ENCODE results near the gene AMDHD2. TPM values are rescaled to one million over a fixed set of nuclear protein-coding genes. Genes with fewer than 3 reads are reported as not detected.
A peak's percentile ranks its signal among the peaks of the same experiment; 100 is the strongest.
"Not testable (repeated sequence)": the region's sequence is repeated elsewhere in the genome, so short reads cannot be mapped to it uniquely, and the experiment has no call there.

Gene AMDHD2, protein sequence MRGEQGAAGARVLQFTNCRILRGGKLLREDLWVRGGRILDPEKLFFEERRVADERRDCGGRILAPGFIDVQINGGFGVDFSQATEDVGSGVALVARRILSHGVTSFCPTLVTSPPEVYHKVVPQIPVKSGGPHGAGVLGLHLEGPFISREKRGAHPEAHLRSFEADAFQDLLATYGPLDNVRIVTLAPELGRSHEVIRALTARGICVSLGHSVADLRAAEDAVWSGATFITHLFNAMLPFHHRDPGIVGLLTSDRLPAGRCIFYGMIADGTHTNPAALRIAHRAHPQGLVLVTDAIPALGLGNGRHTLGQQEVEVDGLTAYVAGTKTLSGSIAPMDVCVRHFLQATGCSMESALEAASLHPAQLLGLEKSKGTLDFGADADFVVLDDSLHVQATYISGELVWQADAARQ
- polyA plus RNA-seq (ENCODE audit: insufficient read length in 4 of 4) = 10 to 100 TPM; 11.7 to 38.5 (median 23.0) TPM

DNA sequence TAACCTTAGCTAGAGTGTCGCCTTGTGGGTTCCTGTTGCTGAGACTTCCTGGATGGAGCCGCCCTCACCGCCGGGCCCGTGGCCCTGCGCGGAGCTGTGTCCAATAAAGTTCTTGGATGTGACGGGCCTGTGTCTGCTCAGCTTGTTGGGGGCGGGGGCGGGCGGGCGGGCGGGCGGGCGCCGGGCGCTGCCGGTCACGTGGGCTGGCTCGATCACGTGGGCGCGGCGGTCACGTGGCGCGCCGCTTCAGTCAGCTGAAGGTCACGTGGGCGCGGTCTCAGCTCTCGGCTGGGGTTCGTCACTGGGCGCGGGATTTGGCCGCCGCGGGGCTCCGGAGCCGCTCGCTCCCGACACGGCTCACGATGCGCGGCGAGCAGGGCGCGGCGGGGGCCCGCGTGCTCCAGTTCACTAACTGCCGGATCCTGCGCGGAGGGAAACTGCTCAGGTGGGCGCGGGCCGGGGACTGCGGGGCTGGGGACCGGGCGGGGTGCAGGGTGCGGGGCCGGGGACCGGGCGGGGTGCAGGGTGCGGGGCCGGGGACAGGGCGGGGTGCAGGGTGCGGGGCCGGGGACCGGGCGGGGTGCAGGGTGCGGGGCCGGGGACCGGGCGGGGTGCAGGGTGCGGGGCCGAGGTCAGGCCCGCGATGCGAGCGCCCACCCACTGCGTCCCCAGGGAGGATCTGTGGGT lies at the start of gene AMDHD2:
Gene AMDHD2 (plus strand): TSS at position 275 of the 687 bp plus-strand sequence. CDS start 88 bp downstream, at position 363.
- DNase-seq (ENCODE audit: low read depth in 4 of 4, low spot score in 3 of 4) = peak in 3 of 4 donors; percentile 73 to 76 (median 73)

DNA sequence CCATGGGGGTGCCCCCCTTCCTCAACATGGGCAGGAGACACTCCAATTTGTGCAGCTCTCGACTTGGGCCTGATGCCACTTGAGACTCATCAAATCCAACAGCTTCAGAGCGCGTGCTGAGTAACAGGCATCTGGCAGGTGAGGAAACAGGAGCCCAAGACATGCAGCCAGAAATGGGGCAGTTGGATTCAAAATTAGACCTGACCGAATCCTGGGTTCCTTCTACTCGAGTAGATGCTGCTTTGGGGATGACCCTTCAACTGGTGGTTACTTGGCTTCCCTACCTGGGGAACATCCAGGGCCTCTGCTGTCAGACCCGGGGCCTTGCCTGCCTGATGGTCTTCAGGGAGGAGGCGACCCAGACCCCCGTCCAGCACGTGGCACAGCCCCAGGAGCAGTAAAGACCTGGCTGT lies 49.6 kb upstream of the AMDHD2 start:
- no peak for DNase-seq (ENCODE audit: low read depth in 4 of 4, low spot score in 3 of 4)

DNA sequence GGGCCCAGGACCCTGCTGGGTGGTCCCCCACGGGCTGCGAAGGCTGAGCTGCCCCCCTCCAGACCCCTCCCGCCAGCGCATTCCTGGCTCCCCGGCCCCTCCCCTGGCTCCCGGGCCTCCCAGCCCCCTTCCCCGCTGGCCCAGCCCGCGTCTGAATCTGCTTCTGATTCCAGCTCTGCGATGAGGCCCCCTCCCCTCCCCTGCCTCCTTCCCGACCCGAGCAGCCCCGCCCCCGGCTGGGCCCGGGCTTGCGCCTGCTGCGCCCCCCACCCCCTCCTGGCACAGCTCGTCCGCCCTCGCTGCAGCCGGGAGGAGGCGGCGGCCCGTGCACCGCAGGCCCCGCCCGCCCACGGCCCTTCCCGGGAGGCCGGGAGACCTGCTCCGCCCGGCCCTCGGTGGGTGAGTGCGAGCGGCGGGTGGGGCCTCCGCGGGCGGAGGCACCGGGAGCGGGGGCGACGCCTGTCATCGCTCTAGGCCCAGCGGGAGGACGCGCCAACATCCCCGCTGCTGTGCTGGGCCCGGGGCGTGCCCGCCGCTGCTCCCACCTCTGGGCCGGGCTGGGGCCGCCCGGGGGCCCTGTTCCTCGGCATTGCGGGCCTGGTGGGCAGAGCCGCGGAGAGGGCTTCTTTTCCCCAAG lies 49.0 kb upstream of the AMDHD2 start, which contains the start of gene NTN3:
Gene NTN3 (plus strand): TSS at position 282 of the 637 bp plus-strand sequence. CDS start 405 bp downstream, outside the sequence.
- DNase-seq (ENCODE audit: low read depth in 4 of 4, low spot score in 3 of 4) = no peak

DNA sequence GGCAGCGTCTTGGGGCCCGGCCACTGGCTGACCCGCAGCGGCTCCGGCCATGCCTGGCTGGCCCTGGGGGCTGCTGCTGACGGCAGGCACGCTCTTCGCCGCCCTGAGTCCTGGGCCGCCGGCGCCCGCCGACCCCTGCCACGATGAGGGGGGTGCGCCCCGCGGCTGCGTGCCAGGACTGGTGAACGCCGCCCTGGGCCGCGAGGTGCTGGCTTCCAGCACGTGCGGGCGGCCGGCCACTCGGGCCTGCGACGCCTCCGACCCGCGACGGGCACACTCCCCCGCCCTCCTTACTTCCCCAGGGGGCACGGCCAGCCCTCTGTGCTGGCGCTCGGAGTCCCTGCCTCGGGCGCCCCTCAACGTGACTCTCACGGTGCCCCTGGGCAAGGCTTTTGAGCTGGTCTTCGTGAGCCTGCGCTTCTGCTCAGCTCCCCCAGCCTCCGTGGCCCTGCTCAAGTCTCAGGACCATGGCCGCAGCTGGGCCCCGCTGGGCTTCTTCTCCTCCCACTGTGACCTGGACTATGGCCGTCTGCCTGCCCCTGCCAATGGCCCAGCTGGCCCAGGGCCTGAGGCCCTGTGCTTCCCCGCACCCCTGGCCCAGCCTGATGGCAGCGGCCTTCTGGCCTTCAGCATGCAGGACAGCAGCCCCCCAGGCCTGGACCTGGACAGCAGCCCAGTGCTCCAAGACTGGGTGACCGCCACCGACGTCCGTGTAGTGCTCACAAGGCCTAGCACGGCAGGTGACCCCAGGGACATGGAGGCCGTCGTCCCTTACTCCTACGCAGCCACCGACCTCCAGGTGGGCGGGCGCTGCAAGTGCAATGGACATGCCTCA lies 48.3 kb upstream of the AMDHD2 start:
- DNase-seq (ENCODE audit: low read depth in 4 of 4, low spot score in 3 of 4) = no peak

DNA sequence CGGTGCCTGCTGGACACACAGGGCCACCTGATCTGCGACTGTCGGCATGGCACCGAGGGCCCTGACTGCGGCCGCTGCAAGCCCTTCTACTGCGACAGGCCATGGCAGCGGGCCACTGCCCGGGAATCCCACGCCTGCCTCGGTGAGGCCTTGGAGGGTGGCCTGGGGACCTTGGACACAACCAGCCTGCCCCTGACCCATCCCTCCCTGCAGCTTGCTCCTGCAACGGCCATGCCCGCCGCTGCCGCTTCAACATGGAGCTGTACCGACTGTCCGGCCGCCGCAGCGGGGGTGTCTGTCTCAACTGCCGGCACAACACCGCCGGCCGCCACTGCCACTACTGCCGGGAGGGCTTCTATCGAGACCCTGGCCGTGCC lies 47.7 kb upstream of the AMDHD2 start:
- no peak for DNase-seq (ENCODE audit: low read depth in 4 of 4, low spot score in 3 of 4)

DNA sequence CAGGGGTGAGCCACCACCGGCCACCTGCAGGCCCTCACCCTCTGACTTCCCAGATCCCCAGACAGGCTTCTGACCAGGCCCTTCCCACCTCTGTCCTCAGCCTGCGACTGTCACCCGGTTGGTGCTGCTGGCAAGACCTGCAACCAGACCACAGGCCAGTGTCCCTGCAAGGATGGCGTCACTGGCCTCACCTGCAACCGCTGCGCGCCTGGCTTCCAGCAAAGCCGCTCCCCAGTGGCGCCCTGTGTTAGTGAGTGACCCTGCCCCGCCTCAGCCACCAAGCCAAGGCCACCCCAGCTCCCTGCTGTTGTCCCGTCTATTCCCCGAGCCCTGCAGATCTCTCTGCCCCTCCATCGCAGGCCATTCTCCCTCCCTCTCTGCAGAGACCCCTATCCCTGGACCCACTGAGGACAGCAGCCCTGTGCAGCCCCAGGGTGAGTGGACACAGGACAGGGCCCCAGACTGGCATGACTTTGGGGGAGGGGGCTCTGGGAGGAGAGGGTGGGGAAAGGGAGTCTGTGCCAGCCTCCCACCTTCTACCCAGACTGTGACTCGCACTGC lies 47.2 kb upstream of the AMDHD2 start:
- no peak for DNase-seq (ENCODE audit: low read depth in 4 of 4, low spot score in 3 of 4)

DNA sequence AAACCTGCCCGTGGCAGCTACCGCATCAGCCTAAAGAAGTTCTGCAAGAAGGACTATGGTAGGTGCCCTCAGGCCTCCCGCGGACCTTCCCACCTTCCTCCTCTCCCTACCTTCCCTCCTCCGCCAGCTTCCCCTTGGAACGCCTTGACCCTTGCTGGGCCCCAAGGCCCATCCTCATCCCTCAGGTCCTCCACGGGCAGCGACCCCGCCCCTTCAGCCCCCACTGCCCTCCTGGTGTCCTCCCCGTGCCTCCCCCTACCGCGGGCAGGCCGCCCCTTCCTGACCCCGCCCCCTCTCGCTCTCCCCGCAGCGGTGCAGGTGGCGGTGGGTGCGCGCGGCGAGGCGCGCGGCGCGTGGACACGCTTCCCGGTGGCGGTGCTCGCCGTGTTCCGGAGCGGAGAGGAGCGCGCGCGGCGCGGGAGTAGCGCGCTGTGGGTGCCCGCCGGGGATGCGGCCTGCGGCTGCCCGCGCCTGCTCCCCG lies 46.7 kb upstream of the AMDHD2 start:
- DNase-seq (ENCODE audit: low read depth in 4 of 4, low spot score in 3 of 4) = no peak

DNA sequence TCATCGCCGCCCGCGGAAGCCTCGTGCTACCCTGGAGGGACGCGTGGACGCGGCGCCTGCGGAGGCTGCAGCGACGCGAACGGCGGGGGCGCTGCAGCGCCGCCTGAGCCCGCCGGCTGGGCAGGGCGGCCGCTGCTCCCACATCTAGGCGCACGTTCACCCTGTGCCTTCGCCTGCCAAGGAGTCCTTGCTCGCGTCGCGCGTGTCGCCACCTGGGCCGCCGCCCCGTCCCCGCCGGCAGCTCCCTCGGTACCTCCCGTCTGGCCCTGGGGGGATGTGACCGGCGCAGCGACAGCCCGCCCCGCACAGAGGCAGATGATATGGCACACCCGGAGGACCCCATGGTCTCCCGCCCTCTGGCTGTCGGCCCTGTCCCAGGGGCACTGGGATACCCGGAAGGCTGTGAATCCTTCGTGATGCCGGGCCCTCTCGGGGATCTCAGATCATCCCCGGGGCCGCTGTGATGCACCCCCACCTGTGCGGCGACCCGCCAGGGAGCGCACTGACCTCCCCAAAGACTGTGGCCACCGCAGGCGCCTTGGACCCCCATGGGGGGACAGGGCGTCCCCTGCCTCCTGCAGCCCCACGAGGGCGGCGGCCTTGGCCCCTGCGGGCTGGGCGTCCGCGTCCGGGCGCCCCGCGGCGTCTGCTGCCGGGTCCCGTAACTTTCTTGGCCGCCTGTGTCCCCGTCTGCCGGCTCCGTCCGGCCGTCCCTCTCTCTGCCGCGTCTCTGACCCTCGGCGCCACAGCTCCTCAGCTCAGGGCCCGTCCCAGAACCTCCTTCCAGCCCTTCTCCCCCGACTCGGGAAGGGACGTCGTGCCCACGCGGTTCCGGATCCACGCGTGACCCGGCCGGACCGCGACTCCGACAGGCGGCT lies 45.9 kb upstream of the AMDHD2 start:
- no peak for DNase-seq (ENCODE audit: low read depth in 4 of 4, low spot score in 3 of 4)

DNA sequence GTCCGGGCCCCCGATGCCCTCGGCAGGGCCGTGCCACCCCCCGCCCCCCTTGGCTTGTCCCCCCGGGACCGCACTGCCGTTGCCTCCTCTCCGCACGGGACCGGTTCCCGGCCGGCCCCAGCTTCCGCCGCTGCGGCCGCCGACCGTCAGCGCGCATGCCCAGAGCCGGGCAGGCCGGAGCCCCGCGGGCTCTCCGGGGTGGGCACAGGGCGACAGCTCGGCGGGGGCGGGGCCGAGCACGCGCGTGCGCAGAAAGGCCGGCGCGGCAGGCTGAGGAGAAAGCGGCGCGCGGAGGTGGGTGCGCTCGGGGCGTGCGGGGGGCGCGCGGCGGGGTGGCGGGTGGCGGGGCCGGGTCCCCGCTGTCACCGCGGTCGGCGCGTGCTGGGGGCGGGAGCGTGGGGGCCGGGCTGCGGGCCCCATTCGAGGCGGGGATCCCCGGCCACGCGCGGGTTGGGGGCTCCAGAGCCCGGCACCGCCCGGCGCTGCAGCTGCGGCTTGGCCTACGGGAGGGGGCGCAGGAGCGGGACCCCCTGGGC lies 45.2 kb upstream of the AMDHD2 start, which contains the start of gene TBC1D24:
Gene TBC1D24 (plus strand): TSS at position 251 of the 536 bp plus-strand sequence. CDS start 21,022 bp downstream, outside the sequence.
- DNase-seq (ENCODE audit: low read depth in 4 of 4, low spot score in 3 of 4) = peak in 3 of 4 donors; percentile 69 to 77 (median 75)

DNA sequence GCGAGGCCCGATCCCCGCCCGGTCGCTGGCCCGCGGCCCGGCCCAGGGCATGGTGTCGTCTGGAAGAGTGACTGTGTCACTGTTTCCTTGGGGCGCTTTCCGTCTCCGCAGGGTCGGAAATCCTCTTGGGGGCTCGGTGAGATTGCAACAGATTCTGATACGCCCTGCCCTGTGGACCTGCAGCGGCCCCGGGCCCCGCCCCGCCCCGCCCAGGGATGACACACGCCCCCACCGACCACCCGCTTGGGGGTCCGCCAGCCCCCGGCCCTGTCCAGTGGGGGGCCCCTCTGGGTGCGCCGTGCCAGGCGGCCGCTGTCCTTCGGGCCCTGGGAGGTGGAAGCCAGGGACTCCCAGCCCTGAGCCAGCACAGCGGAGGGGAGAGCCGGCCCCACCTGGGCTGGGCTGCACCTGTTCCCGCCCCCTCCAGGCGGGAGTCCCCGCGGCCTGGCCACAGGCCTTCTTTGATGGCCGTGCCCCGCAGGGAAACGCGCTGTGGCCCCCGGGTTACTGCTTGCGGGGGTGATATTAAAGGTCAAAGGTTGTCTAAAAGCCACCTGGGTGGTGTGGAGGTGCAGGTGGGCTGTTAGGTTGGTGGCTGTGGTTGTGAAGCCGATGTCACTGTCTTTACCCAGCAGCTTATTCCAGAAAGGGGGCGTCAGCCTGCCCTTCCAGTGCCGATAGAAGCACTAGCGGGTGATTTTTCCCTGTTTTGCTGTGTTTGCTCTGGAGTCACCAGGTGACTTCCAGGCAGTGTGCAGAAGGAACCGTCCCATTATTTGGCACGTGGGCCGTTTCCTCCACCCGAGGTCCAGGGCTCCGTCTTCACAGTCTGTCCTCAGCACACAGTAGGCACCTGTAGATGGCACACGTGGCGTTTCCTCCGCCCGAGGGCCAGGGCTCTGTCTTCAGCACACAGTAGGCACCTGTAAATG lies 44.5 kb upstream of the AMDHD2 start:
- DNase-seq (ENCODE audit: low read depth in 4 of 4, low spot score in 3 of 4) = no peak

DNA sequence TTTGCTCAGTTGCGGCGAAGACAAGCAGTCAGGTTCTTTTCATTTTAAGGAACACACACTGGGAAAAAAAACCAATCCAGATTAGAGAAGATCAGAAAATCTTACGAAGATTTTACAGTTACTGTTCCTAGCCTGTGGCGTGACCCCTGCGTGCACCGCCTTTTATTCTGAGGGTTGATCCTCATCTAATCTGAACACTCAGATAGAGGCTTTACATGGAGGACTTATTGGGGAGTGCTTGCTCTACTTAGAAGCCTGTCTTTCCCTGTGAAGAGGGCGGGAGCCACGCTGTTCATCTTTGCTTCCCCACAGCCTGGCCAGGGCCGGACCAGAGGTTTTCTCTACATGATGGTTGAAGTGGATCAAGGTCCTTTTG lies 43.8 kb upstream of the AMDHD2 start:
- DNase-seq (ENCODE audit: low read depth in 4 of 4, low spot score in 3 of 4) = no peak

DNA sequence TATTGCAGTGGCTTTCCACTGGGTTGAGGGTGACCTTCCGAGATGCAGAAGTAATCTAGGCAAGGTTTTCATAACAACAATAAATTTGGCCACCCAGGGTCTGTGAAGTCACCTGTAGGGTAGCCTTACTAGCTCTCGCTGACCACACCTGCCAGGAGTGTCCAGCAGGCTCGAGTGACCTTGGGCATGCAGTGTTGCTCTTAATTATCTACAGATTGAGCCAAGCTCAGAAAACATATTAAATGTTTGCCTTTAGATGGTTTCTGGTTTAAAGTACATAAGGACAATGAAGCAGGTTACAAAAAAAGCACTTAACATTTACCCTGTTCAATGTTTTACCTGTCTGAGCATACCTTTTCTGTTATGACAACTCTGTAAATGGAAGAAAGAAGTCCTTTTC lies 43.4 kb upstream of the AMDHD2 start:
- DNase-seq (ENCODE audit: low read depth in 4 of 4, low spot score in 3 of 4) = no peak

DNA sequence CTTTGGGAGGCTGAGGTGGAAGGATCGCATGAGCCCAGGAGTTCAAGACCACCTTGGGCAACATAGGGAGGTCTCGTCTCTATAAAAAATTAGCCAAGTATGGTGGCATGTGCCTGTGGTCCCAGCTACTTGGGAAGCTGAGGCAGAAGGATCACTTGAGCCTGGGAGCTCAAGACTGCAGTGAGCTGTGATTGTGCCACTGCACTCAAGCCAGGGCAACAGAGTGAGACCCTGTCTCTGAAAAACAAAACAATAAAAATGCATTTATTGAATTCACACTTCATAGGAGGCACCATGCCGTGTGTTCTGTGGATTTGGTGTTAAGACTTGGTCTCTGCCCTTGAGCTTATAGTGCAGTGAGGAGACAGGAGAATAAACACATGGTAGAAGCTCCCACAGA lies 42.8 kb upstream of the AMDHD2 start:
- DNase-seq (ENCODE audit: low read depth in 4 of 4, low spot score in 3 of 4) = no peak

DNA sequence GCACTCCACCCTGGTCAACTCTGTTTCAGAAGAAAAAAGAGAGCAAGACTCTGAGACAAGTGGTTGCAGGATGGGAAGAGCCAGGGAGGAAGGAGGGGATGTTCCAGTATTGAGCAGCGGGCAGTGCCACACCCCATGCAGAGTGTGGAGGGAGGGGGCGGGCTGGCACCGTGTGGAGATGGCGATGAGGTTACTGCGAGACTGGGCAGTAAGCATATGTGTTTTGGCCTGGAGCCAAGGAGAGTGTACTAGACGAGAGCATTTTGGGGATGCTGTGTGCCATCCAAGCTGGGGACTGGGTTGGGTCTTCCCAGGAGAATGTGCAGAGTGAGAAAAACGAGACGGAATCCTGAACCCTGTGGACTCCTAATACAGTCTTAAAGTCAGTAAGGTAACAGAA lies 41.9 kb upstream of the AMDHD2 start:
- DNase-seq (ENCODE audit: low read depth in 4 of 4, low spot score in 3 of 4) = no peak

DNA sequence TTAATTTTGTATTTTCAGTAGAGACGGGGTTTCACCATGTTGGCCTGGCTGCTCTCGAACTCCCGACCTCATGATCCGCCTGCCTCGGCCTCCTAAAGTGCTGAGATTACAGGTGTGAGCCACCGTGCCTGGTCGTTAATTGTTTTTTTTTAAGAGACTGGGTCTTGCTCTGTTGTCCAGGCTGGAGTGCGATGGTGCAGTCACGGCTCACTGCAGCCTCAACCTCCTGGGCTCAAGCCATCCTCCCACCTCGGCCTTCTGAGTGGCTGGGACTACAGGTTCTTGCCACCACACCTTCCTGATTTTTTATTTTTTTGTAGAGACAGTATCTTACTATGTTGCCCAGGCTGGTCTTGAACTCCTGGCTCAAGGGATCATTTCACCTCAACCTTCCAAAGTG lies 40.2 kb upstream of the AMDHD2 start:
- DNase-seq (ENCODE audit: low read depth in 4 of 4, low spot score in 3 of 4) = not testable (repeated sequence)

DNA sequence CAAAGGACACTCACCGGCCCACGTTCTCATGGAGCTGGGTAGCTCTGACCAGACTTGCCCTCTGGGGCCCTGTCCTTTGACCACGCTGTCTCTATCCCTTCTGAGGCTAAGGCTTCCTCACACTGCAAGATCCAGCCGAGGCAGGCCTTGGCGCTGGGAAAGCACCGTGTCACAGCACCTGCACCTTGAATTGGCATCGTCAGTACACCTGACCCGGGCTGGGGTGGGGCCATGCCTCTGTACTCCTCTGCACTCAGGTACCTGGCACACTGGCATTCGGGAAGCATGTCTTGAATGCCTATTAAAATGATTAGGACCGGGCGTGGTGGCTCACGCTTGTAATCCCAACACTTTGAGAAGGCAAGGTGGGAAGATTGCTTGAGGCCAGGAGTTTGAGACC lies 39.2 kb upstream of the AMDHD2 start:
- no peak for DNase-seq (ENCODE audit: low read depth in 4 of 4, low spot score in 3 of 4)

DNA sequence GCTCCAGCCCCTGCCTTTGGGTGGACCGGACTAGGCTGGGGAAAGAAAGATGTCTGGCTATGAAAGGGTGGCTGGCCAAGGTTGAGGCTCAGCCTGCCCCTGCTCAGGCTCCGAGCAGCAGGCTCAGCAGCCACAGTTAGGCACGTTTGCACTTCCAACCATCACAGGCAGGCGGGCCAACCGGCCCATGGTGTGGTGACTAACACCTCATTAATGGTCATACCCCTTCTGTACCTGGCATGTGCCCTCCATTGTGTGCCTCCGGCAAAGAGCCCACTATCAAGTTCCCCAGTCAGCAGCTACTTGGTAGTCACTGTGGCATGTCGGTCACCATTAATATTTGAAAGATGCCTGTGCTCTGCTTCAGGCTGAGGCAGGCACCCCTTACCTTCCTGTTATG lies 38.5 kb upstream of the AMDHD2 start:
- no peak for DNase-seq (ENCODE audit: low read depth in 4 of 4, low spot score in 3 of 4)

DNA sequence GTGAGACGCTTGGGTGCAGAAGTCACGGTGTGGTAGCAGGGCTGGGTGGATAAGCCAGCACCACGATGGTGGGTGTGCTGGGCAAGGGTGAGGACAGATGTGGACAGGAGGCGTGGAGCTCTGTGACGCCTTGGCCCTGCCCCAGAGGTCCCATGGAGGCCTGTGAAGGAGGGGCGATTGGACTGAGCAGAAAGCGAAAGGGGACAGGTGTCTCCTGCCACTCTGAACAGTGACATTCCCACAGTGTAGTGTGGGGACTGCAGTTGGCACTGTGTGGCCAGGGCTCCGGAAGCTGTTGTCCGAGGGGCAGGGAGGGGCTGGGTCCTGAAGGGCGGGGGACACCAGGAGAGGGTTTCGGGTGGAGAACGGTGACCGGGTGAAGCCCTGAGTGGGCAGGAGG lies 37.9 kb upstream of the AMDHD2 start:
- no peak for DNase-seq (ENCODE audit: low read depth in 4 of 4, low spot score in 3 of 4)

Data from left renal pelvis (tissue), 4 donors.